HS-27A (cell line): Measurements from ENCODE around the gene CDH26.

Experiments
- DNase-seq: peaks from one replicate; pipeline ENCODE4 v3.0.0-alpha.2; 2012; ENCODE audit warnings: low read depth, missing footprints

CDH26 gene

GRCh38 chr20:60063739-60064380 is 105.6 kb downstream of the CDH26 start:
- DNase-seq, result no peak
